Measurements from ENCODE around the gene POLH. TPM values are rescaled to one million over a fixed set of nuclear protein-coding genes. Genes with fewer than 3 reads are reported as not detected.

POLH gene
- total and polyA plus RNA-seq, 9 of the 15 experiments (the other 6 are each of a cell fraction or from before 2014, with no cell fraction given): 5.8 to 31.6 (median 20.6) TPM

GRCh38 chr6:43628393-43629103, 52.6 kb downstream of the POLH start (continued):
- TF ChIP-seq, protein P1, sequence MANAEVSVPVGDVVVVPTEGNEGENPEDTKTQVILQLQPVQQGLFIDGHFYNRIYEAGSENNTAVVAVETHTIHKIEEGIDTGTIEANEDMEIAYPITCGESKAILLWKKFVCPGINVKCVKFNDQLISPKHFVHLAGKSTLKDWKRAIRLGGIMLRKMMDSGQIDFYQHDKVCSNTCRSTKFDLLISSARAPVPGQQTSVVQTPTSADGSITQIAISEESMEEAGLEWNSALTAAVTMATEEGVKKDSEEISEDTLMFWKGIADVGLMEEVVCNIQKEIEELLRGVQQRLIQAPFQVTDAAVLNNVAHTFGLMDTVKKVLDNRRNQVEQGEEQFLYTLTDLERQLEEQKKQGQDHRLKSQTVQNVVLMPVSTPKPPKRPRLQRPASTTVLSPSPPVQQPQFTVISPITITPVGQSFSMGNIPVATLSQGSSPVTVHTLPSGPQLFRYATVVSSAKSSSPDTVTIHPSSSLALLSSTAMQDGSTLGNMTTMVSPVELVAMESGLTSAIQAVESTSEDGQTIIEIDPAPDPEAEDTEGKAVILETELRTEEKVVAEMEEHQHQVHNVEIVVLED (CRISPR knock-in tag; IDR thresholded peaks at IDR 0.05): 0 out of 2 replicates have a peak, but pooled peaks have one; percentile 12
- TF ChIP-seq, protein P2, sequence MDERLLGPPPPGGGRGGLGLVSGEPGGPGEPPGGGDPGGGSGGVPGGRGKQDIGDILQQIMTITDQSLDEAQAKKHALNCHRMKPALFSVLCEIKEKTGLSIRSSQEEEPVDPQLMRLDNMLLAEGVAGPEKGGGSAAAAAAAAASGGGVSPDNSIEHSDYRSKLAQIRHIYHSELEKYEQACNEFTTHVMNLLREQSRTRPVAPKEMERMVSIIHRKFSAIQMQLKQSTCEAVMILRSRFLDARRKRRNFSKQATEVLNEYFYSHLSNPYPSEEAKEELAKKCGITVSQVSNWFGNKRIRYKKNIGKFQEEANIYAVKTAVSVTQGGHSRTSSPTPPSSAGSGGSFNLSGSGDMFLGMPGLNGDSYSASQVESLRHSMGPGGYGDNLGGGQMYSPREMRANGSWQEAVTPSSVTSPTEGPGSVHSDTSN (CRISPR knock-in tag; IDR thresholded peaks at IDR 0.05; ENCODE audit: low read depth): no peak
- TF ChIP-seq, protein P2 (tag; conservative IDR thresholded peaks at IDR 0.05; ENCODE audit: low read depth): peak; percentile 71
- TF ChIP-seq SMARCA5 (IDR thresholded peaks at IDR 0.05) (no peak), ZNF133 (CRISPR knock-in tag; IDR thresholded peaks at IDR 0.05) (no peak), ZNF140 (CRISPR knock-in tag; IDR thresholded peaks at IDR 0.05) (no peak), POLR3G (IDR thresholded peaks at IDR 0.05; ENCODE audit: extremely low read depth, insufficient read length, insufficient replicate concordance) (no peak), TARDBP (IDR thresholded peaks at IDR 0.05) (peak; percentile 94; the same call in 1 of the 2 replicates), ZNF12 (CRISPR knock-in tag; IDR thresholded peaks at IDR 0.05) (no peak), PHF21A (IDR thresholded peaks at IDR 0.05; ENCODE audit: borderline replicate concordance, low read depth) (no peak; the same call in 1 of the 2 replicates), ZNF766 (CRISPR knock-in tag; conservative IDR thresholded peaks at IDR 0.05) (no peak)
- TF ChIP-seq, protein P3, sequence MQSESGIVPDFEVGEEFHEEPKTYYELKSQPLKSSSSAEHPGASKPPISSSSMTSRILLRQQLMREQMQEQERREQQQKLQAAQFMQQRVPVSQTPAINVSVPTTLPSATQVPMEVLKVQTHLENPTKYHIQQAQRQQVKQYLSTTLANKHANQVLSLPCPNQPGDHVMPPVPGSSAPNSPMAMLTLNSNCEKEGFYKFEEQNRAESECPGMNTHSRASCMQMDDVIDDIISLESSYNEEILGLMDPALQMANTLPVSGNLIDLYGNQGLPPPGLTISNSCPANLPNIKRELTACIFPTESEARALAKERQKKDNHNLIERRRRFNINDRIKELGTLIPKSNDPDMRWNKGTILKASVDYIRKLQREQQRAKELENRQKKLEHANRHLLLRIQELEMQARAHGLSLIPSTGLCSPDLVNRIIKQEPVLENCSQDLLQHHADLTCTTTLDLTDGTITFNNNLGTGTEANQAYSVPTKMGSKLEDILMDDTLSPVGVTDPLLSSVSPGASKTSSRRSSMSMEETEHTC (IDR thresholded peaks at IDR 0.05): no peak
- TF ChIP-seq, protein P4, sequence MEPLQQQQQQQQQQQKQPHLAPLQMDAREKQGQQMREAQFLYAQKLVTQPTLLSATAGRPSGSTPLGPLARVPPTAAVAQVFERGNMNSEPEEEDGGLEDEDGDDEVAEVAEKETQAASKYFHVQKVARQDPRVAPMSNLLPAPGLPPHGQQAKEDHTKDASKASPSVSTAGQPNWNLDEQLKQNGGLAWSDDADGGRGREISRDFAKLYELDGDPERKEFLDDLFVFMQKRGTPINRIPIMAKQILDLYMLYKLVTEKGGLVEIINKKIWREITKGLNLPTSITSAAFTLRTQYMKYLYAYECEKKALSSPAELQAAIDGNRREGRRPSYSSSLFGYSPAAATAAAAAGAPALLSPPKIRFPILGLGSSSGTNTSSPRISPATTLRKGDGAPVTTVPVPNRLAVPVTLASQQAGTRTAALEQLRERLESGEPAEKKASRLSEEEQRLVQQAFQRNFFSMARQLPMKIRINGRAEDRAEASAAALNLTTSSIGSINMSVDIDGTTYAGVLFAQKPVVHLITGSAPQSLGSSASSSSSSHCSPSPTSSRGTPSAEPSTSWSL (CRISPR knock-in tag; IDR thresholded peaks at IDR 0.05; ENCODE audit: borderline replicate concordance): no peak
- TF ChIP-seq, protein P5, sequence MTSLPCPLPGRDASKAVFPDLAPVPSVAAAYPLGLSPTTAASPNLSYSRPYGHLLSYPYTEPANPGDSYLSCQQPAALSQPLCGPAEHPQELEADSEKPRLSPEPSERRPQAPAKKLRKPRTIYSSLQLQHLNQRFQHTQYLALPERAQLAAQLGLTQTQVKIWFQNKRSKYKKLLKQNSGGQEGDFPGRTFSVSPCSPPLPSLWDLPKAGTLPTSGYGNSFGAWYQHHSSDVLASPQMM (CRISPR knock-in tag; IDR thresholded peaks at IDR 0.05): no peak
- TF ChIP-seq, protein P6, sequence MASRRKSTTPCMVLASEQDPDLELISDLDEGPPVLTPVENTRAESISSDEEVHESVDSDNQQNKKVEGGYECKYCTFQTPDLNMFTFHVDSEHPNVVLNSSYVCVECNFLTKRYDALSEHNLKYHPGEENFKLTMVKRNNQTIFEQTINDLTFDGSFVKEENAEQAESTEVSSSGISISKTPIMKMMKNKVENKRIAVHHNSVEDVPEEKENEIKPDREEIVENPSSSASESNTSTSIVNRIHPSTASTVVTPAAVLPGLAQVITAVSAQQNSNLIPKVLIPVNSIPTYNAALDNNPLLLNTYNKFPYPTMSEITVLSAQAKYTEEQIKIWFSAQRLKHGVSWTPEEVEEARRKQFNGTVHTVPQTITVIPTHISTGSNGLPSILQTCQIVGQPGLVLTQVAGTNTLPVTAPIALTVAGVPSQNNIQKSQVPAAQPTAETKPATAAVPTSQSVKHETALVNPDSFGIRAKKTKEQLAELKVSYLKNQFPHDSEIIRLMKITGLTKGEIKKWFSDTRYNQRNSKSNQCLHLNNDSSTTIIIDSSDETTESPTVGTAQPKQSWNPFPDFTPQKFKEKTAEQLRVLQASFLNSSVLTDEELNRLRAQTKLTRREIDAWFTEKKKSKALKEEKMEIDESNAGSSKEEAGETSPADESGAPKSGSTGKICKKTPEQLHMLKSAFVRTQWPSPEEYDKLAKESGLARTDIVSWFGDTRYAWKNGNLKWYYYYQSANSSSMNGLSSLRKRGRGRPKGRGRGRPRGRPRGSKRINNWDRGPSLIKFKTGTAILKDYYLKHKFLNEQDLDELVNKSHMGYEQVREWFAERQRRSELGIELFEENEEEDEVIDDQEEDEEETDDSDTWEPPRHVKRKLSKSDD (conservative IDR thresholded peaks at IDR 0.05; ENCODE audit: low read length): peak; percentile 18; the same call in 1 of the 2 replicates
- TF ChIP-seq, protein P7, sequence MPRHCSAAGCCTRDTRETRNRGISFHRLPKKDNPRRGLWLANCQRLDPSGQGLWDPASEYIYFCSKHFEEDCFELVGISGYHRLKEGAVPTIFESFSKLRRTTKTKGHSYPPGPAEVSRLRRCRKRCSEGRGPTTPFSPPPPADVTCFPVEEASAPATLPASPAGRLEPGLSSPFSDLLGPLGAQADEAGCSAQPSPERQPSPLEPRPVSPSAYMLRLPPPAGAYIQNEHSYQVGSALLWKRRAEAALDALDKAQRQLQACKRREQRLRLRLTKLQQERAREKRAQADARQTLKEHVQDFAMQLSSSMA (CRISPR knock-in tag; IDR thresholded peaks at IDR 0.05): 0 out of 2 replicates have a peak, but pooled peaks have one; percentile 65
